Stimulated activated CD8-positive, alpha-beta memory T cell treated with anti-CD3 and anti-CD28 coated beads, Interleukin-15, amount 100 ng/mL, for 1 hour (primary cell): ENCODE results near the gene TF.

Experiments
- DNase-seq: peaks from one replicate; pipeline ENCODE4 v3.0.0-alpha.2; 2020; ENCODE audit warnings: low read depth

TF gene

DNA sequence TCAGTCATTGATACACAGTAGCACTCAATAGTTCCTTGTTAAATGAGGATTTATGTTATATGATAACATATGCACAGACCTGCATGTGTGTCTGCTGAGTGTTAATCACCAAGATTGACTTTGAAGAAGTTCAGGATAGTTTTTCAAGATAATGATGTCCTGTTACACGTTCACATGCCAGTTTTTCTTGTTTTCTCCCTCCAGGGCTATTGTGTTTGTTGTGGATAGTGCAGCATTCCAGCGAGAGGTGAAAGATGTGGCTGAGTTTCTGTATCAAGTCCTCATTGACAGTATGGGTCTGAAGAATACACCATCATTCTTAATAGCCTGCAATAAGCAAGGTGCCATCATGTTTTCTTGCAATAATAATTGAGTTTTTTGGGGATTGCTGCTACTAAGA is 69.2 kb downstream of the TF start:
- DNase-seq = no peak

DNA sequence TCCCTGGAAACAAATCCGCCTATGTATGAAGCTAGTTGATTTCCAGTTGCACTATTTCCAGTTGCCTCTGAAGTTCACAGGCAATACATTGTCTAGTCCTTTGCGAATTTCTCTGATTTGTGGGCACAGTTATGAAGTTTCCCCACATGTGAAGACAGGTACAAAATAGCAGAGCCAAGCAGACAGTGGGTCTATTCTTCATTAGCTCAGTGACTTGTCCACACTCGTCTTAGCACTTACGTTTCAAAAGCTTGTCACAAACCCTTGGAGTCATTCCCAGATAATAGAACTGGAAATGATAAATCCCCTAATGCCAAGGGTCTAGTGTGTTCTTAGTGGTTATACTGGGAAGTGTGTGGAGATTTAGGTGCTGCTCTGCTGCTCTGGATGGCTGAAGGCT is 73.9 kb downstream of the TF start:
- no peak for DNase-seq

DNA sequence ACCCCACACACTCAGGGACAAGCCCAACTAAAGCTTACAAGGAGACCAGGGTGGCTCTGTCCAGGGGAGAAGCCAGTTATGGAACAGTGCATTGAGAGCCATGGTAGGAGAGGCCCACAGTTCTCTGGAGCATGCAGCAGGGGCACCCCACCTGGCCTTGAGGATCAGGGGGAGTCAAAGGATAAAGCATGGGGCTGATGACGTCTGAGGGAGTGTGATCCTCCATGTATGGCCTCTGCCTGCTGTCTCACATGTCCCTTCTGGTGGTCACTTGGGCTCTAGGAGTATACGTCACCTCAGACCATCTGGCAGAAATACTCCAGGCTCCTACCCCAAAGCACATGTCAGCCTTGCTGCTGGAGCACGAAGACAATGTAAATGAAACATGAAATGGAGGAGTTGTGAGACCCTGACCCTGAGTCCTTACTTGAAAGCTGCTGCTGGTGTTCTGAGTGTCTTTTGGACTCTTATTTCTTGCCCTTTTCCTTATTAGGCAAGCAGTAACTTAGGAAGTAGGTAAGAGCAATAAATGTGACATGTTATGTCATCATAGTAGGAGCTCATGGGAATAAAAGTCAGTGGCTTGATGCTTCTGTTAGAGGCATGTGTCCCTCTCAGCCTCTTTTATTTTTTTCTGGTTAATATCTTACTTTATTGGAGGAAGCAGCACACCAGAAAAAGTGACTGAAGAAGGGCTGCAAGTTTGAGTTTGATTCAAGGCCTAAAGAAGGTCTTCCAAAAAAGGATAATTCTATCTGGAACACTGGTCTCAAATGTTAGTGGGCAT is 74.9 kb downstream of the TF start:
- no peak for DNase-seq

DNA sequence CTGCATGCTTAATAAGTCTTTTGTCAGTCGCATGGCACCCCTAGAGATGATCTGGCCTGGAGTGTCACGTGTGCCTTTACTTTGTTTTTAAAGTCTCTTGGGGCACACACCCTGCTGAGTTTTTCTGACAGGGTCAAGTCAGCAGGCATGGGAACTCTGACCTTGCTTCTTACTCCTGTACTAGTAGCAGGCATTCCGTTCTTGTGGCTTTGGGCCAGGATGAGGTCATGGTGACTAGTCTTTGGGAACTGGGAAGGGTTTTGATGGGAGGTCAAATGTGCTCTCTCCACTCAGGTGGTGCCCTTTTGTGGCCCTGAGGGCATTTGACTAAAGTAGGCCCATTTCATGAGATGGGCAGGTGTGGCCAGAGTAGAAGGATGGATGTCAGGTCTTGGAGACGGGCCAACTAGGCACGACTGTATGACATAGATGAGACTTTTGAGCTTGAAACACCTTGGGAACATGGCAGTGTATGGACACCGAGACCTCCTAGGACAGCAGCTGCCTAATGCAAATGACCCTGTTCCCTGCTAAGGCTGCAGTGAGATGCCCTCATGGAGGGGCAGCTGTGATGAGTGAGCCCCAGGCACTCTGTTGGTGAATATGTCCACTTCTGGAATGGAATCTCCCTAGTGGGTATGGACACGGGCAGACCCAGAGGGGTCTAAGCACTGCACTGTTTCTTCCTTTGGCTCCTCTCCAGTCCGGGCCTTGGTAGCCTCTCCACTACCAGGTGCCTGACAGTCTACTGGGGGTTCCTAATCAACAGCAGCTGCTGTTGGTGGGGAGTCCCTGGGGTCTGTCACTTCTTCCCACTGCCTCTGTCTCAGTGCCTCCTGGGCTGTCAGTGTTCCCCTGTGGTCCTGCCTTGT is 75.8 kb downstream of the TF start:
- no peak for DNase-seq

DNA sequence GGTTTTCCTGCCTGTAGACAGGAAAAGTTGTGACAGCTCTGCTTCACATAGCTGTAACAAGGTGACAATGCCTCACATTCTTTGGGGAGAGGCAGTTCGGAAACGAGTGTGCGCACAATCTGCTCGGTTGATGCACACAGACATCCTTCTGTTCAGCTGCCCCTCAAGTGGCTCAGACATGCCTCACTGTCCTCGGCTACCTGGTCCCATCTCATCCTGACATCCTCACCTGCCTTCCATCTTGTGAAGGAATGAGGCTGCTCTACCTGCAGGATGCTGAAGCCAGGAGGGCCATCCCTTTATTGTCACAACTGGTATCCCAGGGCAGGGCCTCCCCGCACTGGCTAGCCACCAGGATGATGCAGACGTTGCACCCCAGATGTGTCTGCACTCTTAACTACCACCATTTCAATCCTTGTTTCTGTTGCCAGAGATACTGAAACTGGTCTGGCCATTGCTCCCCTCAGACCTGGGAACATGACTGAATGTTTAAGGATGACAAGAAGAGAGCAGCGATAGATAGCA is 78.8 kb downstream of the TF start:
- no peak for DNase-seq

DNA sequence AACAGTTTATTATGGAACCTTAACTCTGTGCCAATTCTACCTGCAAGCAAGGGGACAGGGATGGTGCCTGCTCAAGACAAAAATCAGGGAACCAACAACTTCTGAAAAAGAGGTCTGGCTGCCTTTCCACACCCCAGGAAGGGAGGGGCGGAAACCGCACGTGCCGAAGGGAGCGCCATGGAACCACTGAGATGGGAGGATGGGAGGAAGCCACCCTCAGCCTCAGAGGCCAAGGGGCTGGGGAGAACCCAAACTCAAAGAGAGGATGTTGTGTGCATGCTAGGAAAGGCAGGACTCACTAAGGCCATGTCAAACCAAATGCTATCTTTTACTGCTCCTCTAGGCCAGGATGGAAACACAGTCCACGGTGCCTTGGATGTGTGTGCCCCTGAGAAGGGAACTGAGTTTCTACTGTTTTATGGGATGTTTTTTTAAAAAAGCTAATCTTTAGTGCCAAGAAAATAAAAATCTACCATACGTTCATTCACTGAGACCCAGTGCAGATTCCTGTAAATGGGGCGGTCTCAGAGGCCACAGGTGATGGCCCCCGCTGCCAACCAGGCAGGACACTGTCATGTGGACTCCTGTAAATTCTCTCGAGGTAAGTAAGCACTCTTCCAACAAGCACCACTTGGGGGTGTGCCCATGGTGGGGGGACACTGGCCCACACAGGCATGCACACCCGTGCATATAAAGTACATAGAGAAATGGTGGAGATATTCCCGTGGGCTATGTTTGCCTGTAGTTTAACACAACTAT is 80.0 kb downstream of the TF start:
- DNase-seq = no peak

DNA sequence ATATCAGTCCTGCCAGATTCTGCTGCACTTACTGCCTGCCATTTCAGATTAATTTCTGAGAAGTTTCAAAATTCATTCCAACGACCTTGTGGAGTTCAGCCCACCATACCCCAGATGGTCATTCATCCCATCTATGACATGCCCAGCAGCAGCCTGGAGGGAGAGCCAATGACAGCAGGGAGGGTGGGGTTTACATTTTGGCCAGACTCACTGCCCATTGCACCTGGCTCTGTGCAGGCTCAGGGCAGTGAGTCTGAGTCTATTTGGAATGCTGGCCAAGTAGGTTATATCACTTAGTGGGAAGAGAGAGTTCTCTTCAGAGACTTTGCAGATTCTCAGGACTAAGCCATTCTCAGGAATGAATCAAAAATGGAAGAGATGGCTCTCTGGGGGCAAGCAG is 80.9 kb downstream of the TF start:
- DNase-seq = no peak

DNA sequence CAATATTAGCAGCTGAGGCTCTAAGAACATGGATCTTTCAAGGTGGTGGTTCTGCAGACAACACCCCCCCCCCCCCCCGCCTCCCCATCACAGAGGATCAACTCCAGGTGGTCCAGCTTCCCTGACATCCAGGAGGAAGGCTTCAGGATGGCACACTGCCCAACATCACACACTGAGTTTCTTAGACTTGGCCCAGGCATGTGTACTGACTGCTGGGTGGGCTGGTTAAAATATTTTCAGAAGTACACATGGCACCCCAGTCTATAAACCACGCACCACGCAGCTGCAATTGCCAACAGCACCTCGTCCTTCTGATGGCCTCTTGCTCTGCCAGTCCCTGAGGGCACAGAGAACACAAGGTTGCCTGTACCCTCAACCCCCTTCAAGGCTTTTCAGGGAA is 81.5 kb downstream of the TF start:
- no peak for DNase-seq

DNA sequence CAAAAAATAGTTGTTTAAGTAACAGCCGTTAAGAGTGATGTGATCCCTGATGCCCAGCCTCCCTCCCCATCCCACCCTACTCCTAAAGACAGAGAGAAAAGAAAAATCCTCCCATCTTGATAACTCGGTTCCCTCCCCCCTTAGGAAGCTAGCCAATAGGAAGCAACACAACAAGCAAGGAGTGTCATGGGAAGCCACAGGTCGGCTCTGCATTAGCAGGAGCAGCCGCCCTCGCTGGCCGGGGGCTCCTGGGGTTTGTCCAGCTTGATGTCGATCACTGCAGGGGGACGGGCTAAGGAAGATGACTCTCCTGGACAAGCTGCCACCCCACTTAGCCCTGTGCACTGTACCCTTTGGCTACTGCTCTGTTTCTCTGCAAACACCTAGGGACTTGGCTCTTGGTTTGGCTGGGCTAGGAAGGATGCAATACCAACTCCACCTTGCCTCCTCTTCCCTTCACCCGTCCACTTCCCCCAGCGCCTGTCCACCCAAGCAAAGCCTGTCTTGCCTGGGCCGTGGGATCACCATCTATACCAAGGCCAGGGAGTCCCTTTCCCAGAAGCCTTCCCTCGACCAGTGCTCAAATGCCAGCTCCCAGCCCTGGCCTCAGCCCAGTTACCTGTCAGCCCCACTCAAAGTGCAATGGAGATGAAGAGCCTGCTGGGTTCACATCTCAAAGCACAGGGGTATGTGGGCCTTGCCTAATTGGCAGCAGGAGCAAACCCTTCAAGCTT is 82.5 kb downstream of the TF start:
- no peak for DNase-seq

DNA sequence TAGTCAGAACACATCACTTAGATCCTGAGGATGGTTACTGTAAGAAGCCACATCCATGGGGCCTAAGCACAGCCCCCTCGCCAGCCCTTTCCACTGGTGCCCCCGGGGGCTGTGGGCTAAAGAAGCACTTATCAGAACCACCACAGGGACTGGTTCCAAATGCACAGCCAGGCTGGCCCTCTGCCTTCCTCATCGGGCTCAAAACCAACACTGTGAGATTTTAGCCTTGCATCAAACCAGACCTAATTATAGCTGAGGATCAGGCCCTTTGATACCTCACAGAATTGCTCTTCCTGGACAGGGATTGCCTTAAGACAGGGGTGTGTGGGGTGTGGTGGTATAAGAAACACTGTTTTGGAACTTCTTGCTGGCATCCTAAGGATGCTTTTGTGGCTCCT is 83.1 kb downstream of the TF start:
- no peak for DNase-seq

DNA sequence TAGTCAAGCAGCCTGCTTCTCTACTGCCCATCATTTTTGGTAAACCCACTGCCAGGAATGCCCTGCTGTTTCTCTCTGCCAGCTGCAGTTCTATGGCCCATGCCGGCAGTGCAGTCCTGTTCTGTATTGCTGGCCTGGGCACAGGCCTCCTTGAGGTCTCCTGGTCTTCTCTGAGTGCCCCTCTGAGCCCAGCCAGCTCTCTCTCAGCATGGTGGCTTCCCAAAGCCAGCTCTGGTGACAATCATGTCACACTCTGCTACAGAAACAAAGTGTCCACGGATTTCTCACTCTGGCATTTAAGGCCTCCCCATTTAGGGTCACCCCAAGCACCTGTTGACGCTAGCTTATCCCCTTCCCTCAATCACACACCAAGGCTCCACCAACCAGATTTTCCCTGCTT is 83.9 kb downstream of the TF start:
- no peak for DNase-seq

DNA sequence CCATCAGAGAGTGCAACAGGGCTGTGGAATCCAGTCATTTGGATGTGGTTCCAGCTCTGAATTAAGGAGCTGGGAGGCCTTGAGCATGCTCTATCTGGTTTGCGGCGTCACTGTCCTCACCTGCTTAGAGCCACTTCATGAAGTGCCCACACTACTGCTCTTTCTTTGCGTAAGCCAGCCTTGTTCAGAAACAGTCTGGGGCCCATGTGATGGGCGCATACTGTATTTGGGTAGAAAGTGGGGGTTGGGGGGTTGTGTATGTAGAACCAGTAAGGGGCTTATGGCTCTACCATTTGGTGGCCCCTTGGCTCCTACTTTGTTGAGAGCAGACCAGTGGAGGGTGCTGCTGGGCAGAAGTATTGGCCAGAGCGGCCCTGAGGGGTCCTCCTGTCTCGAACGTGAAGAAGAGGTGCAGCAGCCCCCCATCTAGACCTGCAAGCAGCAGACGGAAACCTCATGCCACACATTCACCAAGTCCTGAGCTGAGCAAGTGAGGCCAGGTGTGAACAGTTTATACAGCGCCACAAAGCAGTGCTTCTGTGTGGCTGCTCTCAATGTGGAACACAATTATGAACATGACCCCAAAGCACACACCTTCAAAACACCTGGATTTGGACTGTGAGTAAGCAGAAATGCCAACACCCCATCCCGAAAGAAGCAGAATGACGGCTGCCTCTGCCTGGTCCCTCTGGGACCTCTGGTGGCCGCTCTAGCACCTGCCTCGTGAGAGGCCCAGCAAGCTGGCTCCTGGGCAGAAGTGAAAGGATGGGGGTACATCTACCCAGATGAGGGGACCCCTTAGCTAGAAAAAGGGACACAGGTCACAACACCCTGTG is 86.0 kb downstream of the TF start:
- no peak for DNase-seq

DNA sequence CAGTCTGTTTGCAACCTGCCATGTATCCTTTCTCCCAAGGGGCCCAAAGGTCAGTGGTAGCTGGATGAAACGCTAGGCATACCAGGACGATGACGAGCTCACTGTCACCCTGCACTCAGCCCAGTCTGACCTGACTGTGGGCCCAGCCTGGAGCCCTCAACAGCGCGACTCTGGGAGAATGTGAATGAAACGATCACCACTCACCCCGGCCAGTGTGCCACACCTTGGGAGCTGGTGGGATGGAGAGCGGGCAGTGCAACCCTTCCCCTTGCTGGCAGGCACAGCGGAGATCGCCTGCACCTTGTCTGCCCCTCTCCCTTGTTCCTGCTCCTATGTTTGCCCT is 86.6 kb downstream of the TF start:
- DNase-seq = no peak

DNA sequence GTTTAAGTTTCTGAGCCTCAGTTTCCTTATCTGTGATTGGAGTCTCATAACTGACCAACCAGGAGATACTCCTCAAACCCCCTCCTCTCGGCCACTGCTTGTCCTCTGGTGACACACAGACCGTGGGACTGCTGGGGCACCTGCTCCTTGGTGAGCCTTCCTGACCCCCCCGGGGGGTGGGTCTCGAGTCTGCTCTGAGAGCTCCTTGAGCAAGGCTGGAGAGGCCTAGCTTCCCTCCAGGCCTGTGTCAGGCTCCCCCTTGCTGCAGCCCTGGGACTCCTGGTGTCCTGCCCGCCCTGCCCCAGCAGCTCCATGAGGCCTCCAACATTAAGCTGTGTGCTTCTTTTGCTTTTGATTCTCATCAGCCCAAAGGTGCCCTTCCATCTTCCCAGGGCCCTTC is 87.1 kb downstream of the TF start:
- DNase-seq = no peak

DNA sequence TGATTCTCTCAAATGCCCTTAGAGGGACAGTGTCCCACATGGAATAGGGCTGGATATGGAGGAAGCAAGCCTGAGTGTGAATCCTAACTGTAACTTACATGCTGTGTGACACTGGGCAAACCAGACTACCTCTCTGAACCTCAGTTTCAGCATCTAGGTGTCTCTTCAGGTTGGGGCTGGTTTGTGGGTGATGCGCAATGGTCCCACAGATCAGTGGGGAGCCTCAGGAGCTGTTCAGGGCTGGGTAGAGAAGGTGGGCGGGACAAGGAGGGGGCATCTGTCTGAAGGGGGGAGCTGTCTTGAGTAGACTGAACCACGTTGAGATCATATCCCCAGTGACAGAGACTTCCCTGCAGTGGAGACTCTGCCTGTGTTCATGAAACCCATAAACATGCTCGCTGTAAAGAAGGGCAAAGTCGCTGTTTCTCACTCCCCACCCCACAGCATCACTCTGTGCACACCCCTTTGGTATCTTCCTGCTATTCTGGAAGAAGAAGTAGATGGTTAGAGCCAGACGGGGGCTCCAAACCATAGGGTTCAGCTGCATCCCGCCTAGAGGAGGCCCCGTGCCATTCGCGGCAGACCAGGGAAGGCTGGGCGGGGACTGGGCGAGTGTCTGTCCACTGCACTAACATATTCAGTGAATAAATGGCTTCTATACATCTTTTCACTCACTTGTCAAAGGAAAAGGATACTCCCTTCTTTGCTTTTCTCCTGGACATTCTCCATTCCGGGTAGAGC is 87.9 kb downstream of the TF start:
- no peak for DNase-seq

DNA sequence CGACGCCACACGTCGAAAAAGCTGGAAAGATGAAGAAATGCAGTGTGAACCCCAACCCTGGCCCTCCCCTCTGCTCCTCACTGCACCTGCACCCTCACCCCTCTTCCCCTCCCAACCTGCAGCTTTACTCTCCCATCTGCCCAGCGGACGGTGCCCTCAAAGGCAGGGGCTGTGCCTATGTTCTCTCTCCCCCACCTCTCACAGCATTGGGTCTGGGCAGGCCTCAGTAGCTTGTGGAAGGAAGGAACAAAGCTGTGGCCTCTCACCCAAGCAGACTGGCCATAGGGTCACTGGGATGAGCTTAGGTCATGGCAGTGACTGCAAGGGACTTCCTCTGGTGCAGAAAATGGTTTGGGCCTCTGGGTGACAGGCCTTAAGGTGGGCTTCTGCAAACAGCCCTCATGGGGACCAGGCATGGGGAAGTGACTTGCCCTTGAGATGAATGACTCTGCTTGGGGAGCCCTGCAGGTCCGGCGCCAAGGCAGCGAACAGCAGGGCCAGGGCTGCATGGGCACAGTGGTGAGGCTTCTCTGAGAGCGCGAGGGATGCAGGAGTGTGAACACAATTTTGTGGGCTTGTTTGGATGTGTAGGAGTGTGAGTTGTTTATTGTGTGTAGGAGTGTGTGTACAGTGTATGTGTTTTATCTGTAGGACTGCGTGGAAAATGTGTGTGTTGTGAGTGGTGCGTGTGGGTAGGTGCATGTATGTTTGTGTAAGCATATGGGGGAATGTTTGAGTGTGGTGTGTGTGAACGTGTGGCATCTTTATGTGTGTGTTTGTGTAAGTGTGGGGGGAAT is 88.6 kb downstream of the TF start:
- no peak for DNase-seq

DNA sequence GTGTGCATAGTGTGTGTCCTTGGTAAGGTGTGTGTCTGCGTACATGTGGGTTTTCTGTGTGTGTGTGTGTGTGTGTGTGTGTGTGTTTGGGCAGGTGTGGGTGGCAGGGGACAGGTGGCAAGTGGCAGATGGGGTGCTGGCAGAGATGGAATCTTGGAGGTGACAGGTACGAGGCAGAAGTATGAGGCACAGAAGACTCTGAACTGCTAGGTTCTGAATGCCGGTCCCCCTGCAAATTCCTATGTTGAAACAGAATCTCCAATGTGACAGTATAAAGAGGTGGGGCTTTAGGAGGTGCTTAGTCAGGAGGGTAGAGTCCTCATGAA is 89.2 kb downstream of the TF start:
- no peak for DNase-seq

DNA sequence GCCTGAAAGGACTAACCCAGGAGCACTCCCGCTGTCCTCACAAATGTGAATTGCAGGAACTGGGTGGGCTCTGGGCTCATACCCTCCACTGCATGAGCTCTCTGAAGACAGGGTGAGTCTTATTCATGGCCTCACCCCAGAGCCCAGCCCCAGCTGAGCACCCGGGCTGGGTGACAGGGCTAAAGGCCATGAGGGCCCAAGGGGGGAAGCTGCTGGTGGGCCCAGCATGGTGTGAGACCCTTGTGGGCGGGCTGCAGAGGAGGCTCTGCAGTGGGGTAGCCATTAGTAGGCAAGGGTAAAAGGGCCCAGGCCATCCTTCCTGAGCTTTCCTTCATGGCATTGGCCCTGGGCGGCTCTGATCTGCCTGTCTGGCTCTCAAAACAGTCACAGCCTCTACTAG is 89.8 kb downstream of the TF start:
- DNase-seq = no peak

DNA sequence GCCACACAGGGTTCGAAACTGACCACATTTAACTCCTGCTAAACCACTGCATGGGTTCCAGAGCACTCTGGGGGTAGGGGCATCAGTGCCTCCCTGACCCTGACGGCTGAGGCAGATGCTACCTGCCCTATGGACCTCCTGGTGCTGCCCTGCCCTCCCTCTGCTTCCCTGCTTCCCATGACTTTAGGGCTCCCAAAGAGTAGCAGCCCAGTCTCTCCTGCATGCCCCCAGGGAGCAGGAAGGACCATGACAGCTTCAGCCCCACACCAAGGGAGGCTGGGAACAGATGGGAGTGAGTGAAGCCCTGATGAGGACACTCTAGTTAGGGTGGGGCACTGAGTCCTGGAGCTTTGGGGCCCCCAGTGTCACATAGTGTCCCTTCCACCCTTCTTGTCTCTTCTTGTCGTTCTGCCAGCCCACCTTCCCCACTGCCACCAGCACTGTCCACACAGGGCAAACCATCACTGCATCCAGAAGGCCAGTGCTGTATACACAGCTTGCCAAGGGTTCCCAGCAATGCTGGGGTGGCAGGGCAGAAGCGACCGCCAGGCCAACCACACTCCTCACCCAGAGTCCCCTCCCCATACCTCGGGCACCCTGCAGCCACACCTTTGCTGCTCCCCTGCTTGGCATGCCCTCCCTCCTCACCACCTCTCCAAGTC is 90.4 kb downstream of the TF start:
- no peak for DNase-seq
